ENCODE data around the gene GCNA. TPM values are rescaled to one million over a fixed set of nuclear protein-coding genes. Genes with fewer than 3 reads are reported as not detected.
"Not testable (repeated sequence)": the region's sequence is repeated elsewhere in the genome, so short reads cannot be mapped to it uniquely, and the experiment has no call there.

Gene GCNA
- total RNA-seq, 1 donor from 2014 or later: 3.1 TPM

DNA sequence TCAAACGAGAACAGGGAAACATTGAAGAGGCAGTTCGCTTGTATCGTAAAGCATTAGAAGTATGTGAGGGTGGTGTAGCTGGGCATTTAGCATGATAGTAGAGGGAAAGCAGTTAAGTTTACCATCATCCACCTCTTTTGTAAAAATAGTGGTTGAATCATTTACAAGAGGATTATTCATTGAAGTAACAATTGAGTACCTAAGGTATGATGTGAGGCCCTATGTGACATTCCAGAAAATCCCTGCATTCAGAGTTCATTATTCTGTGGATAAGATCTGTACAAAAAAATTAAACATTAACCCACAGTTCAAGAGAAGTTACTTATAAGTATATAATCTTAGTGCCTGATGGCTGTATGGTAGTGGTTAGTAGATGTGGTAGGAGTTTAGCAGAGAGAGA is 22.2 kb upstream of the GCNA start:
- DNase-seq (ENCODE audit: low read depth): no peak

DNA sequence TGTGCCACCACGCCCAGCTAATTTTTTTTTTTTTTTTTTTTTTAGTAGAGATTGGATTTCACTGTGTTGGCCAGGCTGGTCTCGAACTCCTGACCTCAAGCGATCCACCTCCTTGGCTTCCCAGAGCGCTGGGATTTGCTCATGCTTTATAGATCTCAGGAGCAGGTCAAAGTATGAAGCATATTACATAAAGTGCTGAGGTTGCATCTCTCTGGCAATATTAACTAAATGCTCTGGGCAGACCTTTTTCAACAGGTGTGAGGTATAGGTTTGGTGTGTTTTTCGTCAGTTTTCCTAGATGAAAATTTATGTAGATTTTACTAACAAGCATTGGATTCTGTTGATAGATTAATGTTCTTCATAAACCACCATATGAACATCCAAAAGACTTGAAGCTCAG is 19.3 kb upstream of the GCNA start:
- DNase-seq (ENCODE audit: low read depth): no peak

DNA sequence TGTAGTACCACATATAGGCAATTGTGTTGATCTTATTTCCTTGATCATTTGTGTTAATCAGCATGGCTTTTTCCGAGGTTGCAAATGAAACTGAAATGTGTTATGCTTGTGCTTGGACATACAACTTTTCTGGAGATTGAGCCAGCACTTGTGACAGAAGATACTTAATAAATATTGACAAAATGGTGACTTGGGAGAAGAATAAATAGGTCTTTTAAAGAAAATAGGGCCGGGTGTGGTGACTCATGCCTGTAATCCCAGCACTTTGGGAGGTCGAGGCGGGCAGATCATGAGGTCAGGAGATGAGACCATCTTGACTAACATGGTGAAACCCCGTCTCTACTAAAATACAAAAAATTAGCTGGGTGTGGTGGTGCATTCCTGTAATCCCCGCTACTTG is 18.5 kb upstream of the GCNA start:
- DNase-seq (ENCODE audit: low read depth): not testable (repeated sequence)

DNA sequence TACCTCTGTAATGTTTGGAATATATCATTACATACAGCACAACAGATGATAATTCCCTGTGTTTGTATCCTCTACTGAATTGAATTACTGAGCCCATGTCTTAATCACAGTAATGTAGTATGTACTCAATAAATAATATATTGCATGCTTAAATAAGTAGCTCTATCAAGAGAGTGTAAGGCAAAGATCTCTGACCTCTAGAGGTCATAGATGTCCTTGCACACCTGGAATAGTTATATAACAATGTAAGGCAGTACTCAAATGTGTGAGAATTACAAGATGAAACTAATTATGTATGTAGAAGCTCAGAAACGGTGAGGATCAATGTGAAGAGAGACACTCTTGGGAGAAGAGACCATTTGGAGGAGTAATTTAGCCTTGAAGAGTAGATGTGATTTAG is 14.3 kb upstream of the GCNA start:
- DNase-seq (ENCODE audit: low read depth): no peak

DNA sequence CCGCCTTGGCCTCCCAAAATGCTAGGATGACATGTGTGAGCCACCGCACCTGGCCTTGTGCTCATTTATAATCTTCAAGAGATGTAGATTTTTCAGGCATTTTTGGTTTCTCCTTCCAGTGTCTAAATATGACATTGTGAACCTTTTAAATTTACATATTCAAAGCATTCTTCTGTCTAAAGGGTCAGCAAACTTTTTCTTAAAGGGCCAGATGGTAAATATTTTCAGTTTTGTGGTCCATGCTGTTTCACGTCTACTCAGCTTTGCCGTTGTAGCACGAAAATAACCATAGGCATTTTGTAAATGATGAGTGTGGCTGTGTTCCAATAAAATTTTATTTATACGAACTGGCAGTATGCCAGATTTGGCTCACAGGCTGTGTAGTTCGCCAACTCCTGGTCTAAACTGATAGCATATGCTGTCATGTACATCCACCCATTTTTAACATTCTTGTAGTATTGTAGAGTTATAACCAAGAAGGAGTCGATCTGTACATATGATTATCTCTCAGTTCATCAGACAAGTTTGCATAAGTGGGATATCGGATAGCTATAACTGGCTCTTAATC is 12.7 kb upstream of the GCNA start:
- no peak for DNase-seq (ENCODE audit: low read depth)

DNA sequence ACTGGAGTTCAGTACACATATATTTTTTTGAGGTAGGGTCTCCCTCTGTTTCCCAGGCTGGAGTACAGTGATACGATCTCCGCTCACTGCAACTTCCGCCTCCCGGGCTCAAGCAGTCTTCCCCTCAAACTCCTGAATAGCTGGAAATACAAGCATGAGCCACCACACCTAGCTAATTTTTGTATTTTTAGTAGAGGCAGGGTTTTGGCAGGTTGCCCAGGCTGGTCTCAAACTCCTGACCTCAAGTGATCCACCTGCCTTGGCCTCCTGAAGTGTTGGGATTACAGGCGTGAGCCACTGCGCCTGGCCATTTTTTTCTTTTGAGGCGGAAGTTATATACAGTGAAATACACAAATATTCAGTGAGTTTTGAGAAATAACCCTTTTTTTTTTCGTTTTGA is 6.8 kb upstream of the GCNA start:
- peak; percentile 7 for DNase-seq (ENCODE audit: low read depth)

DNA sequence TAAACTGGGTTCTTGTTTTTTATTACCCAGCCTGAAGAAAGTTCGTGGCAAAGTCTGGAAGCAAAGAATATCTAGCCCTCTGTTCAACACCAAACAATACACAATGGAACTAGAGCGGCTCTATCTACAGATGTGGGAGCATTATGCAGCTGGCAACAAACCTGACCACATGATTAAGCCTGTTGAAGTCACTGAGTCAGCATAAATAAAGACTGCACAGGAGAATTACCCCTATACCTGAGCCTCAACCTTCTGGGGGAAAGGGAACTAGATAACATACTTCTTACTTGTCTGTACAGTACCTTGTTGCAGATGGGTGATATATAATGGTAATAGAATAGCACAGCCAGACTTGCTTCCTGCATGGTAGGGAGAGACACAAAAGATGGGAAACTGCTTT is 4.6 kb upstream of the GCNA start:
- DNase-seq (ENCODE audit: low read depth): no peak

DNA sequence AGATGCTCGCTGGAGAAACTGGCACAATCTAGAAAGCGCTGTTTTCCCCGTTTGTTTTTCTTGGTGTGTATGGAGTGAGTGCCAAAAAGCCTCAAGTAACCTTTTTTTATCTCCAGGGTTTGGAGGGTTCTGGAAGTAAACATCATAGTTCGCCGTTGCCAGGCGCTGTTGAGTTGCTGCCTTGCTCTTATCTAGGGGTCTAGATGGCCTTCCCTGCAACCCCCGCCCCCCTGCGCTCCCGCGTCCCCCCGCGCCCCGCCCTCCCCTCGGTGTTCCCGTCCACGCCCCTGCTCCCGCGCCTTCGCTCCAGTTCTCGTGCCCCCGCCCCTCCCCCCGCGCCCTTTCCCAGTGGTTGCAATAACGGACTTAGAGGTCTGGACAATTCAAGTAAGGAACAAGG is 555 bp upstream of the GCNA start:
- no peak for DNase-seq (ENCODE audit: low read depth)

DNA sequence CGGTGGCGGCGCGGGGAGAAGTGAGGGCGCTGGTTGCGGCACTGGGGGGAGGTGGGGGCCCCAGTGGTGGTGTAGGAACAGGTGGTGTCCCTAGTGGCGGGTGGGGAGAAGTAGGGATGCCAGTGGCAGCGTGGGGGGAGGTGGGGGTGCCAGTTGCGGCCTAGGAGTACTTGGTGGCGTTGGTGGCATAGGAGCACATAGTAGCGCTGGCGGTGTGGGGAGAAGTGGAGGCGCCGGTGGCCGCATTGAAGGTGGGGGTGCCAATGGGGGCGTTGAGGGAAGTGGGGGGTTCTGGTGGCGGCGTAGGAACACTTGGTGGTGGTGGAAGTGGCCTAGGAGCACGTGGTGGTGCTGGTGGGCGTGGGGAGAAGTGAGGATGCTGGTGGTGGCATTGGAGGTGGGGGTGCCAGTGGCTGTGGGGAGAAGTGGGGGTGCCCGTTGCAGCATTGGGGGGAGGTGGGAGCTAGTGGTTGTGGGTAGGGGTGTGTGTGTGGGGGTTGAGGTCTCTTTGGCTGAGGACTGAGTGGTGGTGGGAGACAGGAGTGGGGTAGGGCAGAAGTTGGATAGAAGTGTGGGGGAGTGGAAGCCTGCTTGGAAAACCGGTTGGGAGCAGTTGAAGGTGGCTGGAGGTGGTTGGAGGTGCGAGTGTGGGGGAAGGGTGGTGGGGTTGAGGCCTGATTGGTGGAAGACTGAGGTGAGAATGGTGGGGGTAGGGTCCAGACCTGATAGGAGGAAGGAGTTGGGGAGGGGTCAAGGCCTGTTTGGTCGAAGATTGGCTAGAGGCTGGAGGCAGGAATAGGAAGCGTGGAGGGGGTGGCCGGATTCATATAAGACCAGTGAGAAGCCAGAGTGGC is 1.1 kb downstream of the GCNA start:
- no peak for DNase-seq (ENCODE audit: low read depth)

DNA sequence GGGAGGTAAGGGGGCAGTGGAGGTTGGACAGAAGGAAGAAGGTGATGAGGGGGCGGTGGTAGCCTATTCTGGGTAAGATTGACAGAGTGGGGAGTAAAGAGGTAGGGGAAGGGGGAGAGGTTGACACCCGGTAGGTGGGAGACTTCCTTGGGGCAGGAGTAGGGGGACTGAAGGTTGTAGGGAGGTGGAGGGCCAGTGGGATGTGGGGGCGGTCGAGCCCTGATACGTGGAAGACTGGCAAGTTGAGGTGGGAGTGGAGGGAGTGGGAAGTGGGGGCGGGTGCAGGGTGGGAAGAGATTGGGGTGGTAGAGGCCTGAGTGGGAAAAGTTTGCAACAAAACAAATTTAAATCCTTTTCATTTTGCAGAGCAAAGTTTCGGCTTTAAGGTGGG is 1.7 kb downstream of the GCNA start:
- DNase-seq (ENCODE audit: low read depth): no peak

DNA sequence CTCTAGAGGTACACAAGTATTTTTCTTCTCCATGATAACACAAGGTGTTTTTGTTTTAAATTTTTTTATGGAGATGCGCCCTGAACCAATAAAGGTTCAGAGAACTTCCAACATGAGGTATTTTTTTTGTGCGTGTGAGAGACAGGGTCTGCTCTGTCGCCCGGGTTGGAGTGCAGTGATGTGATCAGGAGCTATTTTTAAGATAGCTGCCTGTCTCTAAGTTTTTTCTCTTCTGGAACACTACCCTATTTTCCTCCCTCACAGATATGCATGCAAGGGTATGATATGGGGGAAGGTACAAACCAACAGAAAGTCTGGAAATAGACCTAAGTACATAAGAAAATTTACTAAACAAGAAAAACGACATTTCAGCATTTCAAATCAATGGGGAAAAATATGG is 3.0 kb downstream of the GCNA start:
- peak; percentile 8 for DNase-seq (ENCODE audit: low read depth)

DNA sequence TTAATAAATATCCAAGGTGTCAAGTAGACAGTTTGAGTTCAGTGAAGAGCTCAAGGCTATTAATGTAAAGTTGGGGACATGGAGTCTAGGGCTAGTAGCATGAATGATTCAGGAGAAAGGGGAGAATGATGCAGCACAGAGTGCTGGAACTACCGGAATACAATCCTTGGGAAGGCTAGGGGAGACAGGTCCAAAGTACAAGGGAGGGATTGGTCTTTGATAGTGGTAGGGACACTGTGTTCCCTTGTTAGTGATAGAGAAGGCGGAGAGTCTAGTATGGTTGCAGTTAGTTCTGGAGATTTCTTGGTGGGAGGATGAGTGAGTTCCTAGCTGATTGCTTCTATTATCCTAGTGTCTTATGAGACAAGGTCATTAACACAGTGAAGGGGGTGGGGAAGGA is 8.7 kb downstream of the GCNA start:
- DNase-seq (ENCODE audit: low read depth): no peak

DNA sequence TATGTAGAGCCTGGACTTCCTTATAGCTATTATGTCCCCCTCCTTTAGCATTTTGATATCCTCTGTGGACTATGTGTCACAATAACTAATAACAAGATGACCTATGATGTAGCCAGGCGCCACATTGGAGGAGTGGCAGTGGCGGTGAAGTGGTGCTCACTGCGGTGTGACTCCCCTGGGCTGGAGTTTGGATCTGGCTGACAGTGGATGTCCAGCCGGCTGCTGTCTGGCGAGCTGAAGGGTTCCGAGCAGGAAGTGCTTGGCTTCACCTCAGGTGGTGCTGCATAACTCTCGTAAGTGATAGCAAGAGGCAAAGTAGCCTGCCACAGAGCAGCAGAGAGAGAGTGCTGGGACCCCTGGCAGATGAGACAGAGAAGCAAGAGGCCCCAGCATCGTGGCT is 15.0 kb downstream of the GCNA start:
- DNase-seq (ENCODE audit: low read depth): not testable (repeated sequence)

DNA sequence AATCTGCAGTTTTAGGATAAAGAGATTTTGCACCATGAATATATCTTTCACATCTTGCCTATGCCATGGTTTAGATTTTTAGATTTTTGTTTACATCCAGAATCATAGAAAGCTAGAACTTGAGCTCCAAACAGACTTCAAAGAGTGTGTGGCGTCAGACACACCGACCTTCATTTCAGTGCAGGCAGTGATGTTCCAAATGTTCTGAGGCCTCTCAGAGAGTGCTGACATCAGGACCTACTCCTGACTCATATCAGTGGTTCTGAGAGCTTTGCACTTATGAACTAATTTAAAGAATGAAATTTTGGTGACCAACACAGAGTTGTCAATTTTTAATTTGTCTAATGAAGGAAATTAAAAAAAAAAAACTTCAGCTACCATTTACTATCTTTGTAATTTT is 21.7 kb downstream of the GCNA start:
- no peak for DNase-seq (ENCODE audit: low read depth)

DNA sequence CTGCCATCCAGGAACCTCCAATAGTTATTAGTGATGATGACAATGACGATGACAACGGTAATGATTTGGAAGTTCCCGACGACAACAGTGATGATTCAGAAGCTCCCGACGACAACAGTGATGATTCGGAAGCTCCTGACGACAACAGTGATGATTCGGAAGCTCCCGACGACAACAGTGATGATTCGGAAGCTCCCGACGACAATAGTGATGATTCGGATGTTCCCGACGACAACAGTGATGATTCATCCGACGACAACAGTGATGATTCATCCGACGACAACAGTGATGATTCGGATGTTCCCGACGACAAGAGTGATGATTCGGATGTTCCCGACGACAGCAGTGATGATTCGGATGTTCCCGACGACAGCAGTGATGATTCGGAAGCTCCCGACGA is 25.4 kb downstream of the GCNA start:
- DNase-seq (ENCODE audit: low read depth): no peak

DNA sequence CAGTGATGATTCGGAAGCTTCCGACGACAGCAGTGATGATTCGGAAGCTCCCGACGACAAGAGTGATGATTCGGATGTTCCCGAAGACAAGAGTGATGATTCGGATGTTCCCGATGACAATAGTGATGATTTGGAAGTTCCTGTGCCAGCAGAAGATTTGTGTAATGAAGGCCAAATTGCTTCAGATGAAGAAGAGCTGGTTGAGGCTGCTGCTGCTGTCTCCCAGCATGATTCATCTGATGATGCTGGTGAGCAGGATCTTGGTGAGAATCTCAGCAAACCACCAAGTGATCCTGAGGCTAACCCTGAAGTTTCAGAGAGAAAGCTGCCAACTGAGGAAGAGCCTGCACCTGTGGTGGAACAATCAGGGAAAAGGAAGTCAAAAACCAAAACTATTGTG is 25.9 kb downstream of the GCNA start:
- DNase-seq (ENCODE audit: low read depth): peak; percentile 15

DNA sequence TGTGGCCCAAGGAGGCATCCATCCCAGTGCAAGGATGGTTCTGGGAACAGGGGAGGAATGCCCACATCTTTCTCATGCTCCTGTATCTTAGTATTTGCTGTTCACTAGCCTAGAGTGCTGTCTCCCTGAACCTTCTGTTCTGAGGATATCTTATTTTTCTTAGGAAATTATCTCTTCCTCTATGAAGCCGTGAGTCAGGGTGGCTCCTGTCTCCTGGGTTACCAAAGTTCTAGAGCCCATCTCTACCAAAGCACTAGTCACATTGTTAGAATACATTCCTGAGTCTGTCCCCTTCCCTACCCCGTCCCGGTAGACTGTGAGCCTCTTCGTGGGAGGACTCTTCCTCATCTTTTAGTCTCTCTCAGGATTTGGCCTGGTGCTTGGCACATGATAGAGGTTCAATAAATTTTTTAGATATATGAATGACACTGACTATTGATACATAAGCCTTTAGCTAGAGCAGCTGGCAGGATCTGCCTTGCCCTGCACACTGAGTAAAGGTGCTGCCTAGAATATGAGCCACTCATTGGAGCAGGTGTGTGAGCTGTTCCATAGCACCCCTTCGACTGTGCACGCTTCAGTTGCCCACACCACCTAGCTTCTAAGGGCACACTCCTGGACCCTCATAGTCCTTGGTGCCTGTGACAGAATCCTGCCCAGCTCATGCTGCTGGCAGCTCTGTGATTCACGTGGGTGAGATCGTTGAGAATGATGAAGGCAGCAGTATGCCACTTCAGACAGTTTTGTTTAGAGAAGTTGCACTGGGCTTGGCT is 26.7 kb downstream of the GCNA start:
- DNase-seq (ENCODE audit: low read depth): no peak

DNA sequence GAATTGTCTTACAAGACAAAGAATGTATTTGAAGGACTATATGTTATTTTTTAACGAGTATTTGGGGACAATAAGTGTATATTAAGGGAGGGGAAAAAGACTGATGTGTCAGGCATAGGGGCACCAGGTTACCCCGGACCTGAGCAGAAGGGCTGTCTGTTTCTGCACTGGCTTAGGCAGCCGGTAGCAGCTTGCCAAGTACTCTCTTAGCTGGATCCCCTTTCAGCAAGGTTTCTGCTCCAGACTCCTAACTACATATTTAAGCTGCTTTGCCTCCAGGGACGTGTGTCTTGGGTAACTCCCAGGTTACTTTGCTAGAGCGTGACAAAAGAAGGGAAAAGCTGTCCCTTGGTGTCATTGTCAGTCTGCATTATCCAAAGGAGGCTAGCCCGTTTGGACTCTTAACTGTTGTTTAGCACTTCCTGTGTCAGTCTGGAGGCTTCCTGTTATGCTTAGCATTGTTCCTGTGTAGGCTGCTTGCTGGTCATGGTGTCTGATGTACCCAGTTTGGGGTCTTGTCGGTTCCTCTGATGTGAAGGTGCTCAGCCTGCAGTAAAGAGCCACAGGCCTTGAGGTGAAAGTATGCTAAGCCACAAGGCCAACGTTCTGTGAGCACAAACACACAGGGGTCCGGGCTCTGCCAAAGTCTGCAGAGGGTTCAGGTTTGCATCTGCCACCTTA is 28.4 kb downstream of the GCNA start:
- DNase-seq (ENCODE audit: low read depth): no peak

DNA sequence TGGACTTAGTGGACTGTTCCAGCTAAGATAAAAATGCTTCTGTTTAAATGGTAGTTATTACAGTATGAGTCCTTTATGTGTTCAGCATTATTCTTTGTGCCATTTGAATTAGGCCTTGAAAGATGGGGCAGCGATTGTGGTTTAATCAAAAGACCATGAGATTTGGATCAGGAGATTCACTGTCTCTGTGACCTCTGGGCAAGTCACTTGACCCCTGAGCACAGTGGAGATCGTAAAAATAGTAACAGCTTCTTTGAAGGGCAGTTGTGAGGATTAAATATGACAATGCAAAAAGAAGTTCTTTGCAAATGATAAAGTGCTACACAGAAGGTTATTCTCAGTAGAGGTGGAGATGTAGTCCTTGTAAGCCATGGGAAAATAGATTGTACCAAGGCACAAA is 29.3 kb downstream of the GCNA start:
- no peak for DNase-seq (ENCODE audit: low read depth)

DNA sequence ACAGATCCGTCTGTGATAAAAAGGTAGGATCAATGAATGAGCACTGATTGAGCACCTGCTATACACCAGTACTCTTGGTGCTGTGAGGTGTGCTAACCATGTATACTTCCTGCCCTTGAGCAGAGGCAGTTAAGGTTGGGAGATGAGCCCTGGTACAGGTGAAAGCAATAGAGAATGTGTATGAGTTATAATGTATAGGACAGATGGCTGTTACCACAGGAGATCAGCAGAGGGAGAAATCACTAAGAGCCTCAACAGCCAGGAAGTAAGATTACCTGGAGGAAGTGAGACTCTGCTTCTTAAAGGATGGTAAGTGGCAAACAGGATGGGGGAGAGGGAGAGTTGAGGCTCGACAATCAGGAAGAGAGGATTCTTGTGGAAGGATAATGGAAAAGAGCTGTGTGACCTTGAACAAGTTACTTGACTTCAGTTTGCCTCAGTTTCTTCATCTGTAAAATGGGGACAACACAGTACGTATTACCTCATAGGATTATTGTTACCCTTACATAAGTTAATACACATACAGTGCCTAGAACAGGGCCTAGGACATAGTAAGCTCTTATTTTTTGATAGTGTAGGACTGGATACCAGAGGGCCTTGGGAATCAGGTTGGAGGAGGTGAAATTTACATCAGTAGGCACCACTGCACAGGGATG is 31.0 kb downstream of the GCNA start:
- no peak for DNase-seq (ENCODE audit: low read depth)

DNA sequence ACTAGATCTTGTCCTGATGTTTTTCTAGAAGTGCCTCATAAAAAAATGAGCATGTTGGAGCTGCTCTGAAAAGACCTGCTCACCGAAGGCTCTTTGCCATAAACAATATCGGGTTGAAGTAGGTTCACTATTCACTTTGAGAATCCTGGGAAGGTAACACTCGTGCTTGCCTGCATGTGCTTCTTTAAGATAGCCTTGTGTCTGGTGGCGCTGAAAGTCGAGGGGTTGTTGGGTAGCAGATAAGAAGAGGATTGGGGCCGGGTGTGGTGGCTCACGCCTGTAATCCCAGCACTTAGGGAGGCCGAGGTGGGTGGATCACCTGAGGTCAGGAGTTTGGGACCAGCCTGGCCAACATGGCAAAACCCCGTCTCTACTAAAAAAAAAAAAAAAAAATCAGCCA is 33.5 kb downstream of the GCNA start:
- DNase-seq (ENCODE audit: low read depth): not testable (repeated sequence)
